ENCODE results near the gene GPR160. TPM values are rescaled to one million over a fixed set of nuclear protein-coding genes. Genes with fewer than 3 reads are reported as not detected.

The GPR160 gene
- total RNA-seq, 1 donor from 2014 or later = 7.3 TPM

DNA sequence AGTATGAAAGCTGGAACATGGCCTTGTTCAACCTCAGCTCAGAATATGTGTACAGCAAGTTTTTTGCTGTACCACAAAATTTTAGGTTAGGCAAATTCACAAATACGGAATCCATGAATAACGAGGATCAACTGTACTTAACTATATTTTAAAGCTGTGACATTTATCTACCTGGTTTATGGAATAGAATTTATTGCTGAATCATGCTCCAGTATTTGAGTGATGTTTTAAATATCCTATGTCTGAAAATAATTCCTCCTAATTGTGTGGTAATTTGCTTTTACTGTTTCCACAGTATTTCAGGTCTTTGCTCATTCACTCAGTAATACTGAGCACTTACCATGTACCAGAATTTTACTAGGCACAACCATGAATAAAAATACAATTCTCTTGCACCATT, 41.7 kb upstream of the GPR160 start:
- DNase-seq (ENCODE audit: low spot score in 2 of 2) = no peak
- Histone ChIP-seq H3K4me1 (no peaks in the 10 kb centered on the region), H3K27ac (no peak overlapping the region), H3K4me3 (no peak overlapping the region), H3K9me3 (no peaks in the 10 kb centered on the region), H3K36me3 (peaks cover 18 to 38% of the 10 kb centered on the region in 2 donors), H3K27me3 (no peaks in the 10 kb centered on the region)
- TF ChIP-seq, protein P1, sequence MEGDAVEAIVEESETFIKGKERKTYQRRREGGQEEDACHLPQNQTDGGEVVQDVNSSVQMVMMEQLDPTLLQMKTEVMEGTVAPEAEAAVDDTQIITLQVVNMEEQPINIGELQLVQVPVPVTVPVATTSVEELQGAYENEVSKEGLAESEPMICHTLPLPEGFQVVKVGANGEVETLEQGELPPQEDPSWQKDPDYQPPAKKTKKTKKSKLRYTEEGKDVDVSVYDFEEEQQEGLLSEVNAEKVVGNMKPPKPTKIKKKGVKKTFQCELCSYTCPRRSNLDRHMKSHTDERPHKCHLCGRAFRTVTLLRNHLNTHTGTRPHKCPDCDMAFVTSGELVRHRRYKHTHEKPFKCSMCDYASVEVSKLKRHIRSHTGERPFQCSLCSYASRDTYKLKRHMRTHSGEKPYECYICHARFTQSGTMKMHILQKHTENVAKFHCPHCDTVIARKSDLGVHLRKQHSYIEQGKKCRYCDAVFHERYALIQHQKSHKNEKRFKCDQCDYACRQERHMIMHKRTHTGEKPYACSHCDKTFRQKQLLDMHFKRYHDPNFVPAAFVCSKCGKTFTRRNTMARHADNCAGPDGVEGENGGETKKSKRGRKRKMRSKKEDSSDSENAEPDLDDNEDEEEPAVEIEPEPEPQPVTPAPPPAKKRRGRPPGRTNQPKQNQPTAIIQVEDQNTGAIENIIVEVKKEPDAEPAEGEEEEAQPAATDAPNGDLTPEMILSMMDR (IDR thresholded peaks at IDR 0.05) = no peak
- intact Hi-C loops (cut with DNase I) = no loop called here

DNA sequence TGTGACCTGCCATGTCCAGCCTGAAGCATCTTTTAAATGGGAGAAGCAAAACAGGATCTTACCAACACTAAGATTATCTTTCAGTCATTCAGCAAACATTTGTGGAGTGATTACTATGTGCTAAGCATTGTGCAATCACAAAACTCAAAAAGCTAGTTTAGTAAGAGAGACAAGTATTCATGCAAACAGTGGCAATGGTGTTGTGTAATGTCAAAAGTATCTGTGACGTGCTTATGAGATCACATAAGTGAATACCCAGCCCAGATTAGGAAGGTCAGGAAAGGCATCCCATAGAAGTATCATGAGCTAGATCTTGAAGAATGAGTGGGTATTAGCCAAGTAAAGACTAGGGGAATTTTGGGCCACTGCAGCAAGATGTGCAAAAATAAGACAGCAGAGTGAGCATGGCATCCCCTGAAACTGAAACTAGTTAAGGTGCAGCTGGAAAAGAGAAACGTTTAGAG, 39.1 kb upstream of the GPR160 start:
- H3K4me1 ChIP-seq = no peaks in the 10 kb centered on the region
- peaks cover 5 to 19% of the 10 kb centered on the region in 2 donors for H3K36me3 ChIP-seq
- no peak for DNase-seq (ENCODE audit: low spot score in 2 of 2)
- H3K4me3 ChIP-seq = no peak overlapping the region
- no peak overlapping the region for H3K27ac ChIP-seq
- no peaks in the 10 kb centered on the region for H3K27me3 ChIP-seq
- TF ChIP-seq, protein P1 (IDR thresholded peaks at IDR 0.05) = no peak
- H3K9me3 ChIP-seq = no peaks in the 10 kb centered on the region
- intact Hi-C loops (cut with DNase I) = no loop called here

DNA sequence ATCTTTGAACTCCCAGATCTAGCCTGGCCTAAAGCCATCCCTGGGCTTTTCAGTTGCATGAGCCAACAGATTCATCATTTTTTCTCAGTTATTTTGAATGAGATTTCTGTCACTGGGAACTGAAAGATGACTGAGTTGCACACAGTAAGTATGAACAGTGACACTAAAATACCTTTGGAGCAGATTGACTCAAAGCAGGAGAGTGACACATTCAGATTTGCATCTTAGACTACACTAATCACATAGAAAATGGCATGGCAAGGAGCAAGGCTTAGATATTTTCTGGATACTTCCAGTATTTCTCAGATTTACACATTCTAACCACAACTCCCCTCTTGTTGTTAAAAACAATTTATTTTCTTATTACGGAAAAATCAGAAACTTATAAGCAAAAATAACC, 38.4 kb upstream of the GPR160 start:
- Histone ChIP-seq H3K27me3 (no peaks in the 10 kb centered on the region), H3K9me3 (no peaks in the 10 kb centered on the region), H3K4me3 (no peak overlapping the region), H3K27ac (no peak overlapping the region), H3K4me1 (no peaks in the 10 kb centered on the region), H3K36me3 (peaks cover 0 to 19% of the 10 kb centered on the region in 2 donors)
- no peak for DNase-seq (ENCODE audit: low spot score in 2 of 2)
- TF ChIP-seq, protein P1 (IDR thresholded peaks at IDR 0.05) = no peak
- intact Hi-C loops (cut with DNase I) = no loop called here

DNA sequence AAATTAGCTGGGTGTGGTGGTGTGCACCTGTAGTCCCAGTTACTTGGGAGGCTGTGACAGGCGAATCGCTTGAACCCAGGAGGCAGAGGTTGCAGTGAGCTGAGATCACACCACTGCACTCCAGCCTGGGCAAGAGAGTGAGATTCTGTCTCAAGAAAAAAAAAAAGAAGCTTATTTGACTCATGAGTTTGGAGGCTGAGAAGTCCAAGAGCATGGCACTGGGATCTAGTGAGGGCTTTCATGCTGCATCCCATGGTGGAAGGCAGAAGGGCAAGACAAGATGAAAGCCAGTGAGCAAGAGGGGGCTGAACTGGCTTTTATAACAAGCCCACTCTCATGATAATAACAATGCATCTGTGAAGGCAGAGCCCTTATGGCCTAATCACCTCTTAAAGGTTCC, 37.7 kb upstream of the GPR160 start:
- Histone ChIP-seq H3K4me1 (no peaks in the 10 kb centered on the region), H3K27ac (no peak overlapping the region), H3K9me3 (no peaks in the 10 kb centered on the region), H3K36me3 (peaks cover 0 to 17% of the 10 kb centered on the region in 2 donors), H3K4me3 (no peak overlapping the region), H3K27me3 (no peaks in the 10 kb centered on the region)
- DNase-seq (ENCODE audit: low spot score in 2 of 2) = no peak
- intact Hi-C loops (cut with DNase I) = no loop called here
- TF ChIP-seq, protein P1 (IDR thresholded peaks at IDR 0.05) = no peak

DNA sequence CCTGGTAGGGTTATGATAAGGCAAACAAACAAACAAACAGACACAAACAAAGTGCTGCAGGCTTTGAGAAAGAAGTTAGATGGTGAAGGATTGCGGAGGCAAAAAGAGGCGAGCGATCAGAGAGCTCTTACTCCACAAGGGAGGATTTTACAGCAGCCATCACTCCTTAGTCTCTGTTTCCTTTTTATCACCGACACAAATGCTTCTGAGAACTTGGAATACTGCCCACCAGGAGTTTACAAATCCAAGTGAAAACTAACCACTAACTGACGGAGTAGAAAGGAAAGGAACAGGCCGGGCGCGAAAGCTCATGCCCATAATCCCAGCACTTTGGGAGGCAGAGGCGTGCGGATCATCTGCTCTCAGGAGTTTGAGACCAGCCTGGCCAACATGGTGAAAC, 35.6 kb upstream of the GPR160 start:
- intact Hi-C loops (cut with DNase I) = no loop called here
- Histone ChIP-seq H3K9me3 (no peaks in the 10 kb centered on the region), H3K4me1 (no peaks in the 10 kb centered on the region), H3K4me3 (peak overlapping the region in 1 of 2 donors; percentile 12), H3K36me3 (no peaks in the 10 kb centered on the region), H3K27ac (no peak overlapping the region), H3K27me3 (no peaks in the 10 kb centered on the region)
- TF ChIP-seq, protein P1 (IDR thresholded peaks at IDR 0.05) = no peak
- DNase-seq (ENCODE audit: low spot score in 2 of 2) = no peak

DNA sequence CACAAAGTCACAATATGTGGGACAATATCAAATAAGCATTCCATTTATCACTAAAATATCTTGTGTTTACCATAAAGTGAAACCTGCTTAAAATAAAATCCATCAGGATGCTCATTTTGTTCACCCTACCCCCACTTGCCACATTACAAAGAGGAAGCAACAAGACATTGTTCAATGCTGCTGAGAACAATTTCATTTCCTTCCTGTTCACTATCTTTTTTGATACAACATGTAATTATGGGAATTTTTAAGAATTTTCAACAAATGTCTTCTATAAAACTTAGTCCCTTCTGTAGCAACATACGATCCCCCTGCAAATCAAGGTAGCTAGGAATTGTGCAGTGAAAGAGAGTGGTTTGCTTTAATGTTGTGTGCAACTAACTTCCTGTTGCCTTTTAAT, 34.9 kb upstream of the GPR160 start:
- peak overlapping the region in 1 of 2 donors; percentile 12 for H3K4me3 ChIP-seq
- H3K36me3 ChIP-seq = no peaks in the 10 kb centered on the region
- H3K27me3 ChIP-seq = no peaks in the 10 kb centered on the region
- TF ChIP-seq, protein P1 (IDR thresholded peaks at IDR 0.05) = no peak
- no peaks in the 10 kb centered on the region for H3K9me3 ChIP-seq
- intact Hi-C loops (cut with DNase I) = no loop called here
- DNase-seq (ENCODE audit: low spot score in 2 of 2) = no peak
- H3K27ac ChIP-seq = no peak overlapping the region
- H3K4me1 ChIP-seq = no peaks in the 10 kb centered on the region
